Iris pigment epithelial cell (primary cell): ENCODE data around the gene PLIN4.
A peak's percentile ranks its signal among the peaks of the same experiment; 100 is the strongest.
"Not testable (repeated sequence)": the region's sequence is repeated elsewhere in the genome, so short reads cannot be mapped to it uniquely, and the experiment has no call there.

Source experiments
- DNase-seq: peaks from one replicate; pipeline ENCODE4 v3.0.0-alpha.2; 2011; ENCODE audit warnings: low read depth

The PLIN4 gene

DNA sequence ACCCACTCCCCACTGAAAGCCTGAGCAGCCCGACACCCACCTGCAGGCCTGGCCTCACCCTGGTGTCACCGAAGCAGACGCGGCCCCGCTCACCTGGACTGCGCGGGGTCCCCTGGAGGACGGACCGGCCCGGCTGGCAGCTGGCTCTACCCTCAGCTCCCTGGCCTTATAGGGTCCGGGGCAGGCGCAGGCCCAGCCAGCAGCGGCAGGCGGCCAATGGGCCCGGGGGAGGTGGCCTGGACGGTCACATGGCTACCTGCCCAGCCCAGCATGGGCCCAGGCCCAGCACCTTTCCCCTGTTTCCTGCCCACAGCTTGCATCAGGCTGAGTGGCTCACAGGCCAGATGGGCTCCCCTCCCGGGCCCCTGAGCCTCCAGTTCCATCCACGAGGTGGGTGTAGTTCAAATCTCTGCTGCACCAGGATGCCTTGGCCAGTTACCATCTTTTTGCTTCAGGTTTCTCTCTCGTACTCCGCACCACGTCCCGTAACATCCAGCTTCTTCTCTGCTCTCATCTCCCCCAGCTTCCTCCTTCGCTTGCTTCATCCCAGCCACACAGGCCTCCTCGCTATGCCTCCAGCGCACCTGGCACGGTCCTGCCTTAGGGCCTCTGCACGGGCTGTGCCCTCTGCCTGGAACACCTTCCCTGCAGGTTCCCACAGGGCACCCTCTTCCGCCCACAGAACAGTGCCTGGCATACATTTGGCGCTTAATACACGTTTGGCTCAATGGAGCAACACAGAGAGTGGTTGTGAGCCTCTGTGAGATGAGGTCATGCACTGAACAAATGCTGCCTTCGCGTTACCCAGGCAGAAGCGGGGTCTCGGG lies at the start of gene PLIN4:
TSS of gene PLIN4 (minus strand) at position 142 of the 827 bp plus-strand sequence. CDS start 214 bp downstream, outside the sequence.
- DNase-seq, result peak; percentile 18

GRCh38 chr19:4567584-4568071 lies 49.3 kb upstream of the PLIN4 start:
- peak; percentile 35 for DNase-seq

- DNase-seq, result no peak
Measured at GRCh38 chr19:4566402-4567051, 48.2 kb upstream of the PLIN4 start.

- not testable (repeated sequence) for DNase-seq
Measured at GRCh38 chr19:4563562-4563961, 45.3 kb upstream of the PLIN4 start.

GRCh38 chr19:4562085-4562484 lies 43.8 kb upstream of the PLIN4 start:
- not testable (repeated sequence) for DNase-seq

- DNase-seq, result peak; percentile 55
Measured at GRCh38 chr19:4559569-4559968, 41.3 kb upstream of the PLIN4 start, which contains the start of gene SEMA6B. Gene SEMA6B, minus strand, starts transcription at chr19:4559684. Its CDS starts 1,227 bp downstream, at chr19:4558457.

GRCh38 chr19:4557971-4558941 lies 40.0 kb upstream of the PLIN4 start:
- DNase-seq, result no peak

GRCh38 chr19:4557144-4557970 lies 39.1 kb upstream of the PLIN4 start:
- no peak for DNase-seq

DNA sequence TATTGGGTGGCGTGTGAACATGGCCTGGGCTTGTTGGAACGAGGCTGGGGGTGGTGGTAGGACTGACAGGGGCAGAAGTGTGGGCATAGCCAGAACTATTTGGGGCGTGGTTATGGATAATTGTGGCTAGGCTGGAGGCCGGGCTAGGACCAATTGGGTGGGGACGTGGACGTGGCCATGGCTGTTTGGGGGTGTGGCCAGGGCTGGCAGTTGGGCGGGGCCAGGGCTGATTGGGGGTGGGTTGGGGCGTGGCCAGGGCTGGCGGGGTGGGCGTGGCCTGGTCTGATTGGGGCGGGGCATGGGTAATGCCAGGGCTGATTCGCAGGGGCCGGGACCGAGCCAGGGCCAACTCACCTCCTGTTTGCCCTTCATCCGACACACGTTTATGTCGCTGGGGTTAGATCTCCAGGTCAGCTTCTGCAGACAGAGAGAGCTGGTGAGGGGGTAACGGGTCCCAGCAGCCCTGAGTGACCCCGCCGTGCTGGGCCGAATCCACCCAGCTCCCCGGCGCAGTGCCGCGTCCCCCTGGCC lies 38.4 kb upstream of the PLIN4 start:
- DNase-seq, result no peak

DNA sequence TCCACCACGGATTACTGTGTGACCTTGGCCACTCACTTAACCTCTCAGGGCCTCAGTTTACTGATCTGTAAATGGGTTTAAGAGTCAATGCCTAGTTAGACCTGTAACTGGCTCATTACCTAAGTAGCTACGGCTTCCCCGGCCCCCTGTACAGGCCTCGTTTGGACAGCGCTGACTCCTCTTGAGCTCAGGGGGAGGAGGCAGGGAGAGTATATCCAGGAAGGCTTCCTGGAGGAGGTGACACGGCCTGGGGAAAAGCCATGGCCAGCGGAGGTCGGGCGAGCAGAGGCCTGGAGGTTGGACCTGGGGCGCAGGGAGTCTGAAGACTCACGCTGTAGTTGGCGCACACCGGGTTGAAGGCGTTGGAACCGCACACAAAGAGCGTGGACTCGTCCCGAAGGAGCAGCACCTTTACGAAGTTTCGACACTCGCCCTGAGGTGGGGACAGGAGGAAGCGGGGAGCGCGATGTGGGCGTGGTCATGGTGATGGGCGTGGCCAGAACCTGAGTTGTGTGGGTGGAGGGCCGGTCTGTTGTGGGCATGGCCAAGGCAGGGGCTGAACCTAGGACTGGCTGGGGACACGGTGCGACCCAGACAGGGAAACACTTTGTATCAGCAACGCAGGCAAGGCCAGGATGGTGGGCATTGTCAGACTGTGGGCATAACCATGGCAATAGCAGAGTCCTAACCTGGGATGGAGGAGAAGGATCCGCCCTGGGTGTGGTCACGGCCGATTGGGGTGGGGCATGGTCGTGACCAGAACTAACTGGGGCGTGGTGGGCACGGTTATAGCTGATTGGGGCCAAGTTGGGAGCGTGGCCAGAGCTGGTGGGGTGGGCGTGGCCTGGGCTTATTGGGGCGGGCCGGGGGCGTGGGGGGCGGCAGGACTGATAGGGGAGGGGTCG lies 37.6 kb upstream of the PLIN4 start:
- no peak for DNase-seq

DNA sequence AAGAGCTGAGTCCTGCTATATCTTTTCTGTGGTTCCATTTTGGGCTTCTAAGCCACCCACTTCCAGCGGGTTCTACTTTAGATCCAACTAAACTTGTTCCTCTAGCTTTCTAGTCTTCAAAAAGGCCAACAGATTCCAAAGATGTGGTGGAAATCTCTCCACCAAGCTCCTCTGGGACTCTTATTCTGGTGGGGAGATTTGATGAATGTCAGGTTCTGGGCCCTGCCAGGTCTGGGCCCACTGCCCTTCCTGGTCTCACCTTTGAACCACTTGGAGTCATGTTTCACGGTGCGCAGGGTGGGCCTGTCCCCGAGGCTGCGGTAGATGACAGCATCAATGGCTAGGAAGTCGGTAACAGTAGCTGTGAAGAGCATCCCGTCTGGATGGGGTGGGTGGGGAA lies 36.4 kb upstream of the PLIN4 start:
- no peak for DNase-seq

- DNase-seq, result no peak
Measured at GRCh38 chr19:4553775-4554174, 35.5 kb upstream of the PLIN4 start.

- no peak for DNase-seq
Measured at GRCh38 chr19:4553092-4553695, 34.9 kb upstream of the PLIN4 start.

- no peak for DNase-seq
Measured at GRCh38 chr19:4552525-4552819, 34.2 kb upstream of the PLIN4 start.

GRCh38 chr19:4550479-4551050 lies 32.3 kb upstream of the PLIN4 start:
- no peak for DNase-seq

DNA sequence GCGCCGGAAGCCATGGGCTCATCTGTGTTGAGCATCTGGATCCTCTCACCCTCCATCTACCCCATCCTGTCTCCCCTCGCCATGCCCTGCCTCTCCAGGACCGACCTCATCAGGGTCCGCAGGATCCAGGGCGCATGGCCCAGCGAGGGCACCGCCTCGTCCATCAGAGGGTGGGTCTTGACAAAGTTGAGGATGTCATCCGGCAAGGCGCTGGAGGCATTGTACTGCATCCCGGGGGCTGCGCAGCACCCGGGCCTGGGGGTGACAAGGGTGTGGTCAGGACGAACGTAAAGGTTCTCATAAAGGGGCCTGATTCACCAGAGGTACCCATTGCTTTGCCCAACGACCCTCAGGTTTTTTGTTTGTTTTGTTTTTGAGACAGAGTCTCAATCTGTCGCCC lies 31.7 kb upstream of the PLIN4 start:
- DNase-seq, result no peak

DNA sequence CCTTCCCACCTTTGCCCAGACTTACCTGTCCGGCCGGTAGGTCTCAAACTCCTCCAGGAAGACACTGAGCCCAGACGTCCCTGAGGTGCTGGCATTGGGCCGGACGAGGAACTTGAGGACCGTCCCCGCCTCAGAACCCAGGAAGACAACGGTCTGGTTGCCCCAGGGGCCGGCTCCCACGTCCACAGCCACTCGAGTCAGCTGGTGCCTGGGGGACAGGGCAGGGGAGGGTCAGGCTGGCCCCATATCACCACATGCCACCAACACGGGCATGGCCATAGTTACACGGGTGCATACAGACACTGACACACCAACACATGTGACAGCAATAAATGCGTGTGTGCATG lies 29.9 kb upstream of the PLIN4 start:
- no peak for DNase-seq

DNA sequence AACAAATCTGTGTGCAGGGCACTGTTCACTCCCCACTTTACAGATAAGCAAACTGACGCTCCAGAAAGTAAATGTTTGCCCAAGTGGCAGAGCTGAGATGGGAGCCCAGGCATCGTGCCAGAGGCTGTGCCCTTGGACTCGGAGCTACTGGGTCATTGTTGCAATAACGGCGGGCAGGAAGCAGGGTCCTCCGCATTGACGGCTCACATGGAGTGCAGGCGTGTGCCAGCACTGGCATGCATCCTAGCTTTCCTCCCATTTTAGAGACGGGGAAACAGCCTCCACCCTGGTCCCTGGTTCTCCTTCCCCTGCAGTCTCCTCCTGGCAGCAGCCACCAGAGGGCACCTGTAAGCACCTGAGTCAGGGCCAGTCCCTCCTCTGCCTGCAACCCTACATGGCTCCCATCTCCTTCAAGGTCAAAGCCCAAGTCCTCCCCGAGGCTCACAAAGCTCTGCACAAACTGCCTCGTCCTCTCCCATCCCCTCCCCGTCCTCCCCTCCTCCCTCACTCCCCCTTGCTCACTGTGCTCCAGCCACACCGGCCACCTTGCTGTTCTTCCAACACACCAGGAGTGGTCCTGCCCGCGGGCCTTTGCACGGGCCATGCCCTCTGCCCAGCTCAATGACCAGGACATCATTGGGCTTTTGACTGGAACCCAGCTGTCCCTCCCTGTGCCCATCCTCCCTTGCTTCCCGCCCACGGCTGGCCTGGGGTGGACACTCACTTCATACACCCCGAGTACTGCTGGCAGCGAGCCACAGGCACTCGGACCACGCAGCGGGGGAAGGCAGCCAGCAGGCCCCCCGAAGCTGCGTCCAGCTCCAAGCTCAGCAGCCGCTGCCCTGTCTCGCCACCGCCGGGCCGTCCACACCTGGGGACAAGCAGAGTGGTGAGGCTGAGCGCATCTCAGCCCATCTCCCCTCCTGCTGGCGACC lies 29.3 kb upstream of the PLIN4 start:
- no peak for DNase-seq
